Measurements from ENCODE around the gene ARMC5.
A peak's percentile ranks its signal among the peaks of the same experiment; 100 is the strongest.

The ARMC5 gene

GRCh38 chr16:31458844-31459686 lies at the start of gene ARMC5:
Gene ARMC5, plus strand, starts transcription at chr16:31459501. Its CDS starts 24 bp downstream, at chr16:31459525.
- no peak for TF ChIP-seq REST (IDR thresholded peaks at IDR 0.05; ENCODE audit: low read depth)
- TF ChIP-seq USF1 (IDR thresholded peaks at IDR 0.05), result peak; percentile 3; the same call in 1 of the 2 replicates
- TF ChIP-seq ZBTB7A (IDR thresholded peaks at IDR 0.05; ENCODE audit: low read depth), result no peak
- peak; percentile 95 for TF ChIP-seq YY1 (IDR thresholded peaks at IDR 0.05; ENCODE audit: low read depth)
- TF ChIP-seq EGR1 (IDR thresholded peaks at IDR 0.05), result 0 out of 2 replicates have a peak, but pooled peaks have one; percentile 5
- peak; percentile 24; the same call in 1 of the 2 replicates for TF ChIP-seq TEAD4 (IDR thresholded peaks at IDR 0.05)
- TF ChIP-seq CEBPB (IDR thresholded peaks at IDR 0.05), result no peak
- 0 out of 2 replicates have a peak, but pooled peaks have one; percentile 11 for TF ChIP-seq EP300 (IDR thresholded peaks at IDR 0.05; ENCODE audit: borderline replicate concordance)
- no peak for TF ChIP-seq RAD21 (IDR thresholded peaks at IDR 0.05; ENCODE audit: low read depth)
- no peak for TF ChIP-seq FOXM1 (IDR thresholded peaks at IDR 0.05; ENCODE audit: borderline replicate concordance, low read depth)
- TF ChIP-seq NFIC (IDR thresholded peaks at IDR 0.05), result no peak; the same call in 1 of the 2 replicates
- TF ChIP-seq MAX (IDR thresholded peaks at IDR 0.05), result peak; percentile 98
- peak; percentile 91 for TF ChIP-seq CREB1 (IDR thresholded peaks at IDR 0.05; ENCODE audit: low read depth)
- peak; percentile 90 for TF ChIP-seq TAF1 (IDR thresholded peaks at IDR 0.05; ENCODE audit: low read depth)
- peak; percentile 2; the same call in 1 of the 2 replicates for TF ChIP-seq TCF12 (IDR thresholded peaks at IDR 0.05; ENCODE audit: low read depth)

GRCh38 chr16:31410082-31410481 lies 49.2 kb upstream of the ARMC5 start:
- no peak for TF ChIP-seq MAX (IDR thresholded peaks at IDR 0.05)
- no peak for TF ChIP-seq YY1 (IDR thresholded peaks at IDR 0.05; ENCODE audit: low read depth)
- TF ChIP-seq EGR1 (IDR thresholded peaks at IDR 0.05), result no peak
- no peak for TF ChIP-seq FOXM1 (IDR thresholded peaks at IDR 0.05; ENCODE audit: borderline replicate concordance, low read depth)
- TF ChIP-seq ZBTB7A (IDR thresholded peaks at IDR 0.05; ENCODE audit: low read depth), result no peak
- no peak for TF ChIP-seq REST (IDR thresholded peaks at IDR 0.05; ENCODE audit: low read depth)
- no peak for TF ChIP-seq USF1 (IDR thresholded peaks at IDR 0.05)
- TF ChIP-seq TAF1 (IDR thresholded peaks at IDR 0.05; ENCODE audit: low read depth), result no peak
- no peak for TF ChIP-seq RAD21 (IDR thresholded peaks at IDR 0.05; ENCODE audit: low read depth)
- TF ChIP-seq TCF12 (IDR thresholded peaks at IDR 0.05; ENCODE audit: low read depth), result no peak
- no peak for TF ChIP-seq TEAD4 (IDR thresholded peaks at IDR 0.05)
- TF ChIP-seq CEBPB (IDR thresholded peaks at IDR 0.05), result no peak
- no peak for TF ChIP-seq EP300 (IDR thresholded peaks at IDR 0.05; ENCODE audit: borderline replicate concordance)

- TF ChIP-seq TCF12 (IDR thresholded peaks at IDR 0.05; ENCODE audit: low read depth) (no peak), TEAD4 (IDR thresholded peaks at IDR 0.05) (no peak), EGR1 (IDR thresholded peaks at IDR 0.05) (no peak), CREB1 (IDR thresholded peaks at IDR 0.05; ENCODE audit: low read depth) (no peak), REST (IDR thresholded peaks at IDR 0.05; ENCODE audit: low read depth) (no peak), TAF1 (IDR thresholded peaks at IDR 0.05; ENCODE audit: low read depth) (no peak), ZBTB7A (IDR thresholded peaks at IDR 0.05; ENCODE audit: low read depth) (no peak), CEBPB (IDR thresholded peaks at IDR 0.05) (no peak), YY1 (IDR thresholded peaks at IDR 0.05; ENCODE audit: low read depth) (no peak), MAX (IDR thresholded peaks at IDR 0.05) (no peak), EP300 (IDR thresholded peaks at IDR 0.05; ENCODE audit: borderline replicate concordance) (no peak), NFIC (IDR thresholded peaks at IDR 0.05) (no peak), RAD21 (IDR thresholded peaks at IDR 0.05; ENCODE audit: low read depth) (no peak), USF1 (IDR thresholded peaks at IDR 0.05) (no peak), FOXM1 (IDR thresholded peaks at IDR 0.05; ENCODE audit: borderline replicate concordance, low read depth) (no peak)
Measured at GRCh38 chr16:31411024-31411844, 48.1 kb upstream of the ARMC5 start.
